Astrocyte (in vitro differentiated cells and primary cell): ENCODE results near the gene NAA16. TPM values are rescaled to one million over a fixed set of nuclear protein-coding genes. Genes with fewer than 3 reads are reported as not detected.
"Not testable (repeated sequence)": the region's sequence is repeated elsewhere in the genome, so short reads cannot be mapped to it uniquely, and the experiment has no call there.

ENCODE experiments used
- DNase-seq: peaks from one replicate; pipeline ENCODE4 v3.0.0-alpha.2; 2010; ENCODE audit warnings: low read depth
- FAIRE-seq: peaks from 2 replicates; lab custom pipeline; 2011; peaks lifted over from hg19 to GRCh38; lab: Jason Lieb, UNC
- H2AFZ ChIP-seq: 2 replicates; pipeline ENCODE4 v1.6.0; 2012; ENCODE audit warnings: low read depth, low read length, inconsistent platforms
- H3K27ac ChIP-seq: 2 replicates; pipeline ENCODE4 v1.5.1; 2011; ENCODE audit warnings: low read depth, low read length, inconsistent platforms
- H3K27me3 ChIP-seq: 2 replicates; pipeline ENCODE4 v1.6.0; 2011; ENCODE audit warnings: low read length, inconsistent platforms; ENCODE audit not compliant: insufficient read depth
- H3K36me3 ChIP-seq: 2 replicates; pipeline ENCODE4 v1.5.1; 2011; ENCODE audit warnings: low read length, inconsistent platforms; ENCODE audit not compliant: insufficient read depth
- H3K4me1 ChIP-seq: 2 replicates; pipeline ENCODE4 v1.5.1; 2011; ENCODE audit warnings: low read length, inconsistent platforms; ENCODE audit not compliant: insufficient read depth
- H3K4me2 ChIP-seq: 2 replicates; pipeline ENCODE4 v1.6.0; 2012; ENCODE audit warnings: low read length, inconsistent platforms
- H3K4me3 ChIP-seq: 2 replicates; pipeline ENCODE4 v1.5.1; 2011; ENCODE audit warnings: low read depth, mild to moderate bottlenecking, low read length, inconsistent platforms; ENCODE audit not compliant: insufficient read depth
- H3K79me2 ChIP-seq: 2 replicates; pipeline ENCODE4 v1.6.0; 2012; ENCODE audit warnings: mild to moderate bottlenecking, low read length, inconsistent platforms; ENCODE audit not compliant: insufficient read depth
- H3K9ac ChIP-seq: 2 replicates; pipeline ENCODE4 v1.6.0; 2012; ENCODE audit warnings: mild to moderate bottlenecking, low read length, inconsistent platforms
- H3K9me3 ChIP-seq: 2 replicates; pipeline ENCODE4 v1.5.1; 2012; ENCODE audit warnings: low read depth, mild to moderate bottlenecking, low read length, inconsistent platforms; ENCODE audit not compliant: insufficient read depth
- H4K20me1 ChIP-seq: 2 replicates; pipeline ENCODE4 v1.6.0; 2012; ENCODE audit warnings: low read length, inconsistent platforms; ENCODE audit not compliant: insufficient read depth
- H3K27ac Mint-ChIP-seq: one replicate; pipeline ENCODE4 v1.8.0; 2021; ENCODE audit warnings: mild to moderate bottlenecking, mixed read lengths; ENCODE audit not compliant: unreplicated experiment
- H3K27me3 Mint-ChIP-seq: one replicate; pipeline ENCODE4 v1.8.0; 2021; ENCODE audit warnings: low read depth, mixed read lengths; ENCODE audit not compliant: unreplicated experiment
- H3K36me3 Mint-ChIP-seq: one replicate; pipeline ENCODE4 v1.8.0; 2021; ENCODE audit warnings: low read depth, mixed read lengths; ENCODE audit not compliant: unreplicated experiment
- H3K4me1 Mint-ChIP-seq: one replicate; pipeline ENCODE4 v1.8.0; 2021; ENCODE audit warnings: low read depth, mixed read lengths; ENCODE audit not compliant: unreplicated experiment
- H3K4me3 Mint-ChIP-seq: one replicate; pipeline ENCODE4 v1.8.0; 2021; ENCODE audit warnings: mild to moderate bottlenecking, moderate library complexity, mixed read lengths; ENCODE audit not compliant: unreplicated experiment
- H3K9me3 Mint-ChIP-seq: one replicate; pipeline ENCODE4 v1.8.0; 2021; ENCODE audit warnings: mild to moderate bottlenecking, mixed read lengths; ENCODE audit not compliant: unreplicated experiment
- EZH2 ChIP-seq: IDR thresholded peaks from 2 replicates; pipeline ENCODE4 v1.6.1; 2012; ENCODE audit warnings: mild to moderate bottlenecking, low read length, inconsistent platforms; ENCODE audit not compliant: insufficient read depth
- total RNA-seq: library from RNA; stranded (reverse); gene quantifications from 2 replicates; pipeline ENCODE4 v1.2.1, GENCODE V29; 2021
- TF ChIP-seq, protein P1 (sequence below): IDR thresholded peaks from 2 replicates; pipeline ENCODE4 v1.5.1; 2011; ENCODE audit warnings: low read depth, mild to moderate bottlenecking, inconsistent platforms, low read length, moderate library complexity; ENCODE audit not compliant: insufficient read depth

The NAA16 gene
- total RNA-seq, 1 donor from 2014 or later: 11.5 TPM

DNA sequence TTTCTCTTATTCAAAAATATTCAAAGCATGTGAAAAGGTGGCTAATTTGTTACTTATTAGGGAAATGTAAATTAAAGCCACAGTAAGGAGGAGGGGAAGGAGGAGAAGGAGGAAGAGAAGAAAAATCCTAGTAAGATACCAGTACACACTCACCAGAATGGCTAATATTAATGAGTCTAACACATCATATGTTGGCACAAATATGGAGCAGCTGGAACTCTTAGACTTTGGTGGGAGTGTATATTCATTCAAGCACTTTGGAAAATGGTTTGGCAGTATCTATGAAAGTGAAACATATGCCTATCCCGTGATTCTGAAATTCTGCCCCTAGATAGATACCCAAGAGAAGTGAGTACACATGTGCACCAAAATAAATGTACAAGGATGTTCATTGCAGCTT, 108.1 kb downstream of the NAA16 start:
- no peak for FAIRE-seq
- Mint-ChIP-seq H3K4me1 (peaks cover 2% of the 10 kb centered on the region), H3K36me3 (peaks cover 6% of the 10 kb centered on the region), H3K4me3 (no peak overlapping the region), H3K27ac (no peak overlapping the region), H3K9me3 (peaks cover 5% of the 10 kb centered on the region), H3K27me3 (peaks cover 13% of the 10 kb centered on the region)
- H3K27me3 ChIP-seq: no peaks in the 10 kb centered on the region
- H3K27ac ChIP-seq: no peak overlapping the region
- TF ChIP-seq, protein P1, sequence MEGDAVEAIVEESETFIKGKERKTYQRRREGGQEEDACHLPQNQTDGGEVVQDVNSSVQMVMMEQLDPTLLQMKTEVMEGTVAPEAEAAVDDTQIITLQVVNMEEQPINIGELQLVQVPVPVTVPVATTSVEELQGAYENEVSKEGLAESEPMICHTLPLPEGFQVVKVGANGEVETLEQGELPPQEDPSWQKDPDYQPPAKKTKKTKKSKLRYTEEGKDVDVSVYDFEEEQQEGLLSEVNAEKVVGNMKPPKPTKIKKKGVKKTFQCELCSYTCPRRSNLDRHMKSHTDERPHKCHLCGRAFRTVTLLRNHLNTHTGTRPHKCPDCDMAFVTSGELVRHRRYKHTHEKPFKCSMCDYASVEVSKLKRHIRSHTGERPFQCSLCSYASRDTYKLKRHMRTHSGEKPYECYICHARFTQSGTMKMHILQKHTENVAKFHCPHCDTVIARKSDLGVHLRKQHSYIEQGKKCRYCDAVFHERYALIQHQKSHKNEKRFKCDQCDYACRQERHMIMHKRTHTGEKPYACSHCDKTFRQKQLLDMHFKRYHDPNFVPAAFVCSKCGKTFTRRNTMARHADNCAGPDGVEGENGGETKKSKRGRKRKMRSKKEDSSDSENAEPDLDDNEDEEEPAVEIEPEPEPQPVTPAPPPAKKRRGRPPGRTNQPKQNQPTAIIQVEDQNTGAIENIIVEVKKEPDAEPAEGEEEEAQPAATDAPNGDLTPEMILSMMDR: no peak
- no peak for TF ChIP-seq EZH2
- DNase-seq: no peak
- no peaks in the 10 kb centered on the region for H3K79me2 ChIP-seq
- no peaks in the 10 kb centered on the region for H3K36me3 ChIP-seq
- no peak overlapping the region for H3K4me3 ChIP-seq
- H3K9ac ChIP-seq: no peak overlapping the region
- no peak overlapping the region for H2AFZ ChIP-seq
- H4K20me1 ChIP-seq: no peaks in the 10 kb centered on the region
- no peak overlapping the region for H3K4me2 ChIP-seq
- no peaks in the 10 kb centered on the region for H3K9me3 ChIP-seq
- H3K4me1 ChIP-seq: no peaks in the 10 kb centered on the region

DNA sequence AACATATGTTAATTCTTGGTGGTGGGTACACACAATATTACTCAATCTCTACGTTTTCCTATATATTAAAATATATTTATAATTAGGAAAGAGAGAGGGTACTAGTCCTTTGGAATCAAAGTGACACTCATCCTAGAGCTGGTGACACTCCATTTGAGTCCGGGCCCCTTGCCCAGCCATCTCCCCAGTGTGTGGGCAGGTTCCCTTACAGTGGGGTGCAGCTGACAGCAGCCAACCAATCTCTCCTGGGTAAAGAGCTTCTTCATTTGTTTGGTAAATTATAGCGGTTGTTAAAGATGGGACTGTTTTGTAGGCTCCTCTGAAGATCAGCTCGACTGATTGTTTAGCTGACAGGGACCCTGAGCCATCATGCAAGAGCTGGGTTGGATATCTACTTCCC, 109.1 kb downstream of the NAA16 start:
- no peak overlapping the region for H3K4me2 ChIP-seq
- H3K27ac ChIP-seq: no peak overlapping the region
- peaks cover 13% of the 10 kb centered on the region for H3K27me3 Mint-ChIP-seq
- TF ChIP-seq, protein P1: no peak
- no peak for TF ChIP-seq EZH2
- FAIRE-seq (no peak), DNase-seq (no peak)
- no peak overlapping the region for H3K9ac ChIP-seq
- H3K27ac Mint-ChIP-seq: no peak overlapping the region
- no peaks in the 10 kb centered on the region for H3K4me1 ChIP-seq
- H4K20me1 ChIP-seq: no peaks in the 10 kb centered on the region
- no peak overlapping the region for H3K4me3 ChIP-seq
- no peaks in the 10 kb centered on the region for H3K9me3 ChIP-seq
- H3K4me3 Mint-ChIP-seq: no peak overlapping the region
- no peak overlapping the region for H2AFZ ChIP-seq
- peaks cover 5% of the 10 kb centered on the region for H3K9me3 Mint-ChIP-seq
- peaks cover 3% of the 10 kb centered on the region for H3K36me3 Mint-ChIP-seq
- no peaks in the 10 kb centered on the region for H3K27me3 ChIP-seq
- H3K4me1 Mint-ChIP-seq: peaks cover 2% of the 10 kb centered on the region
- H3K79me2 ChIP-seq: no peaks in the 10 kb centered on the region
- H3K36me3 ChIP-seq: no peaks in the 10 kb centered on the region

DNA sequence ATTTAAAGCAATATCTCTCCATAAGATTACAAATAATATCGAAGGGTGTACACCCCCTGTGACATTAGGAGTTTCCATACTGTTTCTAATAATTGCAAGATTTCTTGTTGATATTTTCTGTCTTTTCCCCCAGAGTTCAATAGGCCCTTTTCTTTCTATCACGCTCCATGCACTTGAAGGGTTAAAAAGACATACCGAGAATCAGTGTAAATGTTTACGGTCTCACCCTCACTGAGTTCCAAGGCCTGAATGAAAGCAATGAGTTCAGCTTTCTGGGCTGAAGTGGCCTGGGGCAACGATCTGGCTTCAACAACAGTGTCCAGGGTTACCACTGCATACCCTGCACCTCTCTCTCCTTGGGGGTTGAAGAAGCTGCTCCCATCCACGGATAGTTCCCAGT, 110.3 kb downstream of the NAA16 start:
- not testable (repeated sequence) for H3K79me2 ChIP-seq, H3K4me1 Mint-ChIP-seq, H2AFZ ChIP-seq, H3K36me3 Mint-ChIP-seq, H3K9me3 ChIP-seq, H3K4me3 ChIP-seq, H3K9me3 Mint-ChIP-seq, FAIRE-seq, H3K4me2 ChIP-seq, H4K20me1 ChIP-seq, H3K27ac Mint-ChIP-seq, DNase-seq, H3K27ac ChIP-seq, H3K4me3 Mint-ChIP-seq, H3K36me3 ChIP-seq, H3K4me1 ChIP-seq, H3K9ac ChIP-seq, H3K27me3 ChIP-seq
- H3K27me3 Mint-ChIP-seq: peaks cover 13% of the 10 kb centered on the region

DNA sequence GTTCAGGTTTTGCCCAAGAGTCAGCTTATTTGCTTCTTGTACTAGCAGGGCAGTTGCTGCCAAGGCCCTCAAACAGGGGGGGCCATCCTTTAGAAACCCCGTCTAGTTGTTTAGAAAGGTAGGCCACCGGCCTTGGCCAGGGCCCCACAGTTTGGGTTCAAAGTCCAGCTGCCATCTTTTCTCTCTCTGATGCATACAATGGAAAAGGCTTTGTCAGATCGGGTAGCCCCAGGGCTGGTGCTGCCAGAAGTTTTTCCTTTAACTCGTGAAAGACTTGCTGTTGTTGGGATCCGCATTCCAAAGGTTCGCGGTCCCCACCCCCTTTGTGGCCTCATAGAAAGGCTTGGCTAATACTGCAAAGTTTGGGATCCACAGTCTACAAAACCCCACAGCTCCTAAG, 110.9 kb downstream of the NAA16 start:
- H3K27ac Mint-ChIP-seq, H3K4me3 ChIP-seq, H2AFZ ChIP-seq, H3K4me1 Mint-ChIP-seq, H3K4me1 ChIP-seq, H3K9me3 Mint-ChIP-seq, H3K36me3 ChIP-seq, H3K79me2 ChIP-seq, H3K27me3 ChIP-seq, H3K36me3 Mint-ChIP-seq, H4K20me1 ChIP-seq, H3K9me3 ChIP-seq, H3K4me3 Mint-ChIP-seq, DNase-seq, H3K27ac ChIP-seq, H3K9ac ChIP-seq, H3K4me2 ChIP-seq, FAIRE-seq: not testable (repeated sequence)
- peaks cover 13% of the 10 kb centered on the region for H3K27me3 Mint-ChIP-seq

DNA sequence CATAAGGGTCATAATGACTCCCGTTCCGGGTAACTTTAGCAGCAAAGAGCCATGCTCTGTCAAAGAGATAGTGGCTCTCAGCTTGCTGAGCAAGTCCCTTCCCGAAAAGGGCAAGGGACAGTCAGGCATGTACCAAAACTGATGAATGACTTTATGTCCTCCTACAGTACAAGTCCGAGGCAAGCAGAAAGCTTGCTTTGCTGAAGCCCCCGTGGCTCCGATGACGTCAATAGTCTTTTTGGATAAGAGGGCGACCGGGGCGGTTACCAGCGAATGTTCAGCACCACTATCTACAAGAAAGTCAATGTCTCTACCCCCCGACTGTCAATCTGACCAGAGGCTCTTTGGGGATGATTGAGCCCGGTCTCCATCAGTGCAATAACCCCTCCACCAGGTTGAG, 112.2 kb downstream of the NAA16 start:
- H4K20me1 ChIP-seq, H3K9me3 ChIP-seq, H3K4me3 Mint-ChIP-seq, H2AFZ ChIP-seq, H3K36me3 ChIP-seq, FAIRE-seq, H3K27ac ChIP-seq, H3K27me3 ChIP-seq, H3K4me2 ChIP-seq, H3K9ac ChIP-seq, H3K27ac Mint-ChIP-seq, H3K36me3 Mint-ChIP-seq, H3K4me1 Mint-ChIP-seq, H3K9me3 Mint-ChIP-seq, H3K4me1 ChIP-seq, H3K79me2 ChIP-seq, H3K4me3 ChIP-seq, DNase-seq: not testable (repeated sequence)
- H3K27me3 Mint-ChIP-seq: peaks cover 18% of the 10 kb centered on the region
